Naive thymus-derived CD8-positive, alpha-beta T cell (primary cell): ENCODE data around the gene SARS1. TPM values are rescaled to one million over a fixed set of nuclear protein-coding genes. Genes with fewer than 3 reads are reported as not detected.
"Not testable (repeated sequence)": the region's sequence is repeated elsewhere in the genome, so short reads cannot be mapped to it uniquely, and the experiment has no call there.

Experiments used
- ATAC-seq, 2 donors: fragments of 150-1000 bp; cut with Tn5 transposase in 1 of 2; sonication (Bioruptor Pico), chemical (Tn5 transposase) in 1 of 2; 1 replicate in 1 of 2; 2 replicates in 1 of 2; pipeline ENCODE4 v1.10.0; 2021; ENCODE audit warnings: mild to moderate bottlenecking in 2 of 2, moderate library complexity in 2 of 2
- POLR2A ChIA-PET: fragments of 350-600 bp; sonication (Branson Sonifier 250); formaldehyde crosslinking; loops from one replicate; lab custom pipeline; 2021; ENCODE audit warnings: antibody characterized with exemption; lab: Charles Lee
- DNase-seq, 10 donors: peaks; one replicate each; pipeline versions ENCODE4 v3.0.0 to v3.0.0-alpha.2; 2020 to 2022
- H3K27ac Mint-ChIP-seq, 10 donors: one replicate each; pipeline ENCODE4 v1.8.0; 2020 to 2022; ENCODE audit warnings: mild to moderate bottlenecking in 10 of 10, mixed read lengths in 10 of 10, moderate library complexity in 4 of 10, inconsistent platforms in 1 of 10
- H3K27me3 Mint-ChIP-seq, 5 donors: one replicate each; pipeline ENCODE4 v1.8.0; 2021 to 2022; ENCODE audit warnings: mixed read lengths in 5 of 5
- H3K36me3 Mint-ChIP-seq, 3 donors: one replicate each; pipeline ENCODE4 v1.8.0; 2020 to 2022; ENCODE audit warnings: mixed read lengths in 3 of 3, mild to moderate bottlenecking in 2 of 3, inconsistent platforms in 1 of 3
- H3K4me1 Mint-ChIP-seq, 4 donors: one replicate each; pipeline ENCODE4 v1.8.0; 2021 to 2022; ENCODE audit warnings: mixed read lengths in 4 of 4
- H3K4me3 Mint-ChIP-seq, 10 donors: one replicate each; pipeline ENCODE4 v1.8.0; 2020 to 2022; ENCODE audit warnings: mild to moderate bottlenecking in 10 of 10, mixed read lengths in 10 of 10, moderate library complexity in 6 of 10, inconsistent platforms in 1 of 10
- H3K9me3 Mint-ChIP-seq, 9 donors: one replicate each; pipeline ENCODE4 v1.8.0; 2020 to 2022; ENCODE audit warnings: mixed read lengths in 9 of 9, mild to moderate bottlenecking in 3 of 9, inconsistent platforms in 1 of 9, moderate library complexity in 1 of 9
- polyA plus RNA-seq, 3 donors: library from polyadenylated mRNA; unstranded; fragments of 300-500 nt; fragmentation: Illumina TruSeq; gene quantifications; one replicate each; pipeline ENCODE4 v1.2.3, GENCODE V29; 2021
- total RNA-seq, 8 experiments: library from RNA in 2 of 8; stranded (reverse) in 2 of 8; gene quantifications; one replicate each; pipeline ENCODE4 v1.2.3 and lab custom pipeline; 2021 to 2026

SARS1 gene
- total and polyA plus RNA-seq, 5 experiments from 2014 or later: 117 to 211 (median 154) TPM

GRCh38 chr1:109279615-109280278 lies 66.0 kb downstream of the SARS1 start:
- H3K27me3 Mint-ChIP-seq: peaks cover 0 to 3% (median 0%) of the 10 kb centered on the region in 5 donors
- H3K4me3 Mint-ChIP-seq: no peak overlapping the region
- ATAC-seq (no peak), DNase-seq (no peak)
- no peaks in the 10 kb centered on the region for H3K9me3 Mint-ChIP-seq
- POLR2A ChIA-PET: no interaction called here
- peaks cover 3 to 30% (median 21%) of the 10 kb centered on the region in 4 donors for H3K4me1 Mint-ChIP-seq
- H3K36me3 Mint-ChIP-seq: no peaks in the 10 kb centered on the region
- peak overlapping the region in 2 of 10 donors; percentile 27 to 28 for H3K27ac Mint-ChIP-seq

- H3K27ac Mint-ChIP-seq: no peak overlapping the region
- no peaks in the 10 kb centered on the region for H3K9me3 Mint-ChIP-seq
- ATAC-seq (no peak), DNase-seq (no peak)
- POLR2A ChIA-PET: no interaction called here
- H3K27me3 Mint-ChIP-seq: peaks cover 0 to 3% (median 0%) of the 10 kb centered on the region in 5 donors
- H3K36me3 Mint-ChIP-seq: no peaks in the 10 kb centered on the region
- H3K4me3 Mint-ChIP-seq: peak overlapping the region in 1 of 10 donors; percentile 4
- H3K4me1 Mint-ChIP-seq: peaks cover 3 to 27% (median 21%) of the 10 kb centered on the region in 4 donors
Measured at GRCh38 chr1:109280862-109281261, 67.1 kb downstream of the SARS1 start.

- Mint-ChIP-seq H3K4me1 (peaks cover 3 to 27% (median 21%) of the 10 kb centered on the region in 4 donors), H3K27ac (peak overlapping the region in 3 of 10 donors; percentile 30 to 86 (median 75)), H3K4me3 (peak overlapping the region; percentile 86 to 100 (median 98)), H3K36me3 (no peaks in the 10 kb centered on the region), H3K27me3 (peaks cover 0 to 3% (median 0%) of the 10 kb centered on the region in 5 donors), H3K9me3 (no peaks in the 10 kb centered on the region)
- POLR2A ChIA-PET: interaction anchor here (0.6 to 2.4 kb wide), 4 partner anchors 68 to 202 kb away, joined by 4 to 11 read pairs (median 4); partner anchors contain the start of genes ATXN7L2, SARS1 and SORT1
- DNase-seq (no peak), ATAC-seq (no peak)
Measured at GRCh38 chr1:109281680-109282496, 68.2 kb downstream of the SARS1 start.

- peak overlapping the region in 9 of 10 donors; percentile 42 to 96 (median 91) for H3K27ac Mint-ChIP-seq
- H3K36me3 Mint-ChIP-seq: no peaks in the 10 kb centered on the region
- peaks cover 3 to 23% (median 17%) of the 10 kb centered on the region in 4 donors for H3K4me1 Mint-ChIP-seq
- peaks cover 0 to 3% (median 0%) of the 10 kb centered on the region in 5 donors for H3K27me3 Mint-ChIP-seq
- POLR2A ChIA-PET: interaction anchor here (0.6 to 2.4 kb wide), 8 partner anchors 19 to 201 kb away, joined by 3 to 11 read pairs (median 4); partner anchors contain the start of genes ATXN7L2, PSMA5, SARS1 and SORT1
- no peak for ATAC-seq
- peak overlapping the region; percentile 86 to 100 (median 98) for H3K4me3 Mint-ChIP-seq
- no peak for DNase-seq
- no peaks in the 10 kb centered on the region for H3K9me3 Mint-ChIP-seq
Measured at GRCh38 chr1:109282497-109282951, 68.8 kb downstream of the SARS1 start.

- peak; percentile 79 to 93 (median 86) for DNase-seq
- peaks cover 0 to 3% (median 0%) of the 10 kb centered on the region in 5 donors for H3K27me3 Mint-ChIP-seq
- ATAC-seq: peak; percentile 93 to 94
- peak within 1 kb of the TSS; percentile 42 to 96 (median 91) for H3K27ac Mint-ChIP-seq
- POLR2A ChIA-PET: interaction anchor here (0.6 to 2.4 kb wide), 8 partner anchors 18 to 201 kb away, joined by 3 to 11 read pairs (median 4); partner anchors contain the start of genes ATXN7L2, PSMA5, SARS1 and SORT1
- H3K36me3 Mint-ChIP-seq: no peaks in the 10 kb centered on the region
- peak within 1 kb of the TSS; percentile 86 to 100 (median 98) for H3K4me3 Mint-ChIP-seq
- H3K9me3 Mint-ChIP-seq: no peaks in the 10 kb centered on the region
- H3K4me1 Mint-ChIP-seq: peaks cover 3 to 23% (median 17%) of the 10 kb centered on the region in 4 donors
Measured at GRCh38 chr1:109282952-109283747, 69.4 kb downstream of the SARS1 start, which contains the start of gene PSRC1. Gene PSRC1 (minus strand): TSS chr1:109283145.

GRCh38 chr1:109283748-109284600 lies 70.3 kb downstream of the SARS1 start:
- Mint-ChIP-seq H3K27me3 (peaks cover 0 to 4% (median 3%) of the 10 kb centered on the region in 5 donors), H3K9me3 (no peaks in the 10 kb centered on the region), H3K36me3 (no peaks in the 10 kb centered on the region), H3K4me3 (peak overlapping the region; percentile 86 to 100 (median 98)), H3K4me1 (peaks cover 3 to 23% (median 17%) of the 10 kb centered on the region in 4 donors), H3K27ac (peak overlapping the region; percentile 42 to 96 (median 91))
- ATAC-seq (no peak), DNase-seq (peak in 1 of 10 donors; percentile 16)
- POLR2A ChIA-PET: interaction anchor here (1.1 to 2.4 kb wide), 3 partner anchors 70 to 115 kb away, joined by 3 to 11 read pairs (median 4); partner anchors contain the start of genes SARS1 and SORT1

- not testable (repeated sequence) for ATAC-seq, H3K36me3 Mint-ChIP-seq, H3K27me3 Mint-ChIP-seq, H3K4me3 Mint-ChIP-seq, H3K9me3 Mint-ChIP-seq, DNase-seq, H3K27ac Mint-ChIP-seq
- peaks cover 3 to 26% (median 17%) of the 10 kb centered on the region in 4 donors for H3K4me1 Mint-ChIP-seq
- POLR2A ChIA-PET: interaction anchor here (0.7 kb wide), 1 partner anchor 216 kb away, joined by 5 read pairs; no protein-coding TSS in a partner anchor
Measured at GRCh38 chr1:109286762-109287161, 73.0 kb downstream of the SARS1 start.

Other genes with a start within 250 kb of the SARS1 start
- 10 to 100 TPM; 15.0 to 16.6 TPM for gene WDR47, start 171.8 kb upstream of the SARS1 start, total RNA-seq
- 1 to 10 TPM; 3.0 to 6.1 (median 5.7) TPM for gene WDR47, start 171.8 kb upstream of the SARS1 start, polyA plus RNA-seq
- gene TAF13, start 137.9 kb upstream of the SARS1 start, total RNA-seq: 10 to 100 TPM; 10.8 to 11.6 TPM
- 1 to 10 TPM; 1.5 to 1.7 (median 1.7) TPM for gene TAF13, start 137.9 kb upstream of the SARS1 start, polyA plus RNA-seq
- gene TMEM167B, start 123.2 kb upstream of the SARS1 start, total RNA-seq: 10 to 100 TPM; 42.4 to 51.3 TPM
- gene TMEM167B, start 123.2 kb upstream of the SARS1 start, polyA plus RNA-seq: 10 to 100 TPM; 28.8 to 32.0 (median 29.6) TPM
- gene ELAPOR1, start 99.8 kb upstream of the SARS1 start, total RNA-seq: 1 to 10 TPM; 6.0 to 7.0 TPM
- gene ELAPOR1, start 99.8 kb upstream of the SARS1 start, polyA plus RNA-seq: 1 to 10 TPM; 6.7 to 9.2 (median 7.8) TPM
- 1 to 10 TPM; 5.4 to 6.8 TPM for gene CELSR2, start 35.6 kb downstream of the SARS1 start, total RNA-seq
- gene CELSR2, start 35.6 kb downstream of the SARS1 start, polyA plus RNA-seq: under 1 TPM; 0.20 to 0.94 (median 0.30) TPM
- under 1 TPM in 1 of 2 experiments, not detected in 1; 0.31 TPM for gene PSRC1, start 69.2 kb downstream of the SARS1 start, total RNA-seq
- gene PSRC1, start 69.2 kb downstream of the SARS1 start, polyA plus RNA-seq: under 1 TPM in 1 of 3 donors, not detected in 2; 0.89 TPM
- gene MYBPHL, start 93.1 kb downstream of the SARS1 start, total RNA-seq: not detected
- not detected for gene MYBPHL, start 93.1 kb downstream of the SARS1 start, polyA plus RNA-seq
- gene SORT1, start 184.0 kb downstream of the SARS1 start, total RNA-seq: 1 to 10 TPM; 2.2 to 2.5 TPM
- gene SORT1, start 184.0 kb downstream of the SARS1 start, polyA plus RNA-seq: 1 to 10 TPM in 2 of 3 donors, under 1 TPM in 1; 0.43 to 1.6 (median 1.2) TPM
- 10 to 100 TPM; 71.1 to 74.5 TPM for gene PSMA5, start 212.5 kb downstream of the SARS1 start, total RNA-seq
- gene PSMA5, start 212.5 kb downstream of the SARS1 start, polyA plus RNA-seq: 10 to 100 TPM; 73.8 to 93.9 (median 84.6) TPM